Measurements from ENCODE around the gene FOLR1. TPM values are rescaled to one million over a fixed set of nuclear protein-coding genes. Genes with fewer than 3 reads are reported as not detected.

FOLR1 gene
- polyA plus RNA-seq, 1 donor = 19.0 TPM

- DNase-seq = no peak
Measured at GRCh38 chr11:72224564-72225410, 32.8 kb downstream of the FOLR1 start, which contains the start of gene INPPL1. INPPL1 (plus strand) TSS chr11:72224767; CDS start chr11:72224985, 218 bp downstream.

DNA sequence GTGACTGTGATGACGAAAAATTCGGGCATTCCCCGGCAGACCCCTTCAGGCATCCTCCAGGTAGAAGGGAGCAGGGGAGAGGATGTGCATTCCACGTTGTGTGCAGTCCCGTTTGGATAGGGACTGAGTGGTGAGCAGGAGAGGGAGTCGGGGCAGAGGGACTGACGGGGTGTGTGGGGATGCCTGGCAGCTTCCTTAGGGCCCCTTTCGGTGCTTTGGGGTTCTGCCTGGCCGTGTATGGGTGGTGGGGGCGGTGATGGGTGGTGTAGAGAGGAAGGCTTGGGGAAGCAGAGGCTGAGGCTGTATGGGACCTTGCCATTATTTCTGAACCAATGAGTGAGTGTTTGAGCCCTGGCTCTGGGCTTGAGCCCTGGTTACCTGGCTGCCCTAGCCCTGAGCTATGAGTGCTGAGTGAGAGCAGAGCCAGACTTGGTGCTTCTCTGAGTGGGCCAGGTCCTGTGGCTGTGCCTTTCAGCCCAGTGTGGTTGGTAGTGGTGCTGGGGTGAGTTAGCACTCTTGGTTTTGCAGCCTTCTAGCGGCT is 33.5 kb downstream of the FOLR1 start:
- no peak for DNase-seq

GRCh38 chr11:72226701-72227100 is 34.8 kb downstream of the FOLR1 start:
- no peak for DNase-seq

GRCh38 chr11:72227316-72228228 is 35.6 kb downstream of the FOLR1 start:
- no peak for DNase-seq

DNA sequence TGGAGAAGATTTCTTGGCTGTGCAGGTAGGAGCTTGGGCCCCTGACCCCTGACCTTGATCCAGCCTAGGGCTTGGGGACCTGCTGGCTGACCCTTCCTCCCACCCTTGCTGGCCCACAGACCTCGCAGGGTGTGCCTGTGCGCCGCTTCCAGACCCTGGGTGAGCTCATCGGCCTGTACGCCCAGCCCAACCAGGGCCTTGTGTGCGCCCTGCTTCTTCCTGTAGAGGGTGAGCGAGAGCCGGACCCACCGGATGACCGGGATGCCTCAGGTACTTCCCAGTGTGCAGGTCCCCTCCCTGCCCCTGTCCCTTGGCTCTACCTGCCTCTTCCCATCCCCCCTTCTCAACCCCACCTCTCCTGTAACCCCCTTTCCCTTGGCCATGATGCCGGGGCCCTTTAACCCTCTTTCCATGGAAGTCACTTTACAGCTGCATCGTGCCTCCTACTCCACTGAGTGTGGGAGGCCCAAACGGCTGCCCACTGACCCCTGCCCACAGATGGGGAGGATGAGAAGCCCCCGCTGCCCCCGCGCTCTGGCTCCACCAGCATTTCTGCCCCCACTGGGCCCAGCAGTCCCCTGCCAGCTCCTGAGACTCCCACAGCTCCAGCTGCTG is 36.4 kb downstream of the FOLR1 start:
- no peak for DNase-seq

DNA sequence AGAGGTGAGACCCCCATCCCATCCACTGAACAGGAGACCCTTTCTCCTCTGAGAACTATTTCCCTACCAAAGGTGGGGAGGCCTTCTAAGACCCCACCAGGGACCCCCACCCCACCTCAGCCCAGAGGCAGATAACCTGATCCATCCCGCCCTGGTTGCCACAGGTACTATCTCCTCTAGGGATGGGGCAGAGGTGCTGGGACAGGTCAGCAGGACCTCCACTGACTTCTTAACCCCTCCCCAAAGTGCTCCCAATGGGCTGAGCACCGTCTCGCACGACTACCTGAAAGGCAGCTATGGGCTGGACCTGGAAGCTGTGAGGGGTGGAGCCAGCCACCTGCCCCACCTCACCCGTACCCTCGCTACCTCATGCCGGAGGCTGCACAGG is 36.9 kb downstream of the FOLR1 start:
- DNase-seq = no peak

GRCh38 chr11:72229336-72229924 is 37.5 kb downstream of the FOLR1 start:
- no peak for DNase-seq

DNA sequence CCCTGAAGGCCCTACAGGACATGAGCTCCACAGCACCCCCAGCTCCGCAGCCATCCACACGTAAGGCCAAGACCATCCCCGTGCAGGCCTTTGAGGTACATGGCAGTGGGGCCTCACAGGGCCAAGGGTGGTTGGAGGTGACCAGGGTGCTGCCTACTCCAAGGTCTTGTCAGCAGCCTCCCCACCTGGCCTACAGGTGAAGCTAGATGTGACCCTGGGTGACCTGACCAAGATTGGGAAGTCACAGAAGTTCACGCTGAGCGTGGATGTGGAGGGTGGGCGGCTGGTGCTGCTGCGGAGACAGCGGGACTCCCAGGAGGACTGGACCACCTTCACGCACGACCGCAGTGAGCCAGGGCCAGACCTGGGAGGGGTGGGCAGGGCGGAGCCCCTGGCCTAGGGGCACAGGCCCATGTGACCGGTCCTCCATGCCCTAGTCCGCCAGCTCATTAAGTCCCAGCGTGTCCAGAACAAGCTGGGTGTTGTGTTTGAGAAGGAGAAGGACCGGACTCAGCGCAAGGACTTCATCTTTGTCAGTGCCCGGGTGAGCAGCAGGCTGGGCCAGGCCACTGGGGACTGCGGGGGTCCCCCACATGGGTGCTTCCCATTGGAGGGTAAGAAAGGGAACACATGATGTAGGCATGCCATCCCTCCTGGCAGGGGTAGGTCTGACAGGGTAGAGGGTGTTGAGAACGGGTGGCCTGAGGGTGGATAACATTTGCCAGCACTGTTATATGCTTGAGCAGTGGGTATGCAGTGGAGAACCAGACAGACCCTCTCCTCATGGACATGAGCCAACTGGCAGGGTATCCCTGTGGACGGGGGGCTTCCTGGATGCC is 38.2 kb downstream of the FOLR1 start:
- DNase-seq = no peak

DNA sequence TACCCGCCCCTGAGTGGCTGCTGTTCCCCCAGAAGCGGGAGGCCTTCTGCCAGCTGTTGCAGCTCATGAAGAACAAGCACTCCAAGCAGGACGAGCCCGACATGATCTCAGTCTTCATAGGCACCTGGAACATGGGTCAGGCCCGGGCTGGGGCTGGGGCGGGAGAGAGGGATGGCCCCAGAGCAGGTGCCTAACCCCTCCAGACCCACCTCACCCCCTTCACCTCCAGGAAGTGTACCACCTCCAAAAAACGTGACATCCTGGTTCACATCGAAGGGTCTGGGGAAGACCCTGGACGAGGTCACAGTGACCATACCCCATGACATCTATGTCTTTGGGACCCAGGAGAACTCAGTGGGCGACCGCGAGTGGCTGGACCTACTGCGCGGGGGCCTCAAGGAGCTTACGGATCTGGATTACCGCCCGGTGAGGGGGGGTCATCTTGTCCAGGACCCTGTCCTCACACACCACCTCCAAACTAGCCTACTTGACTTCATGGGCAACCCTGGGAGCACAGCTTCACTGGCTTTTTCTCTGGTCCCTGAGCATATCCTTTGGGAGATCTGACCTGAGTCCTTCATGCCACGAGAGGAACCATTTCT is 38.9 kb downstream of the FOLR1 start:
- no peak for DNase-seq

GRCh38 chr11:72231396-72232259 is 39.7 kb downstream of the FOLR1 start:
- no peak for DNase-seq

DNA sequence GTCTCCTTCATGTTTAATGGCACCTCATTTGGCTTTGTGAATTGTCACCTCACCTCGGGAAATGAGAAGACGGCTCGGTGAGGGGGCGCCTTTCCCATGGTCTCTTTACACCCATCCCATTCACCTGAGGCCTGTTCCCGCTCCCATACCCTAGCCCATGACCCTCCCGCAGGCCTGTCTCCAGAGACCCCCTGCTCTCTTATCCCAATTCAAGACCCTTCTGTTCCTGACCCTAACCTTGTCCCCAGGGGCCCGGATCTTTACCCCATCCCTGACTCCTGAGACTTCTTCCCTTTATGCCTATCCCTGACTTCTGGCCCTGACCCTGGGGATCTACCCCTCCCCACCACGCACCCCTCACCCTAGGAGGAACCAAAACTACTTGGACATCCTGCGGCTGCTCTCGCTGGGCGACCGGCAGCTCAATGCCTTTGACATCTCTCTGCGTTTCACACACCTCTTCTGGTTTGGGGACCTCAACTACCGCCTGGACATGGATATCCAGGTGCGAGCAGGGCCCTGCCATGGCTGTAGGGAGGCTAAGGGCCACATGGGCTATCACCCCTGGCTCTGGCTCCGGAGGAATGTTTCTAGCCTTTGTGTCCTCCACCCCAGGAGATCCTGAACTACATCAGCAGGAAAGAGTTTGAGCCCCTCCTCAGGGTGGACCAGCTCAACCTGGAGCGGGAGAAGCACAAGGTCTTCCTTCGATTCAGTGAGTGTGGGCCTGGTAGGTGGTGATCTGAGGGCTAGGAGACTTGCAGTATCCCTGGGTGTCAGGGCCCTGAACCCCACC is 40.5 kb downstream of the FOLR1 start:
- DNase-seq = no peak

- DNase-seq = no peak
Measured at GRCh38 chr11:72233056-72233772, 41.3 kb downstream of the FOLR1 start.

DNA sequence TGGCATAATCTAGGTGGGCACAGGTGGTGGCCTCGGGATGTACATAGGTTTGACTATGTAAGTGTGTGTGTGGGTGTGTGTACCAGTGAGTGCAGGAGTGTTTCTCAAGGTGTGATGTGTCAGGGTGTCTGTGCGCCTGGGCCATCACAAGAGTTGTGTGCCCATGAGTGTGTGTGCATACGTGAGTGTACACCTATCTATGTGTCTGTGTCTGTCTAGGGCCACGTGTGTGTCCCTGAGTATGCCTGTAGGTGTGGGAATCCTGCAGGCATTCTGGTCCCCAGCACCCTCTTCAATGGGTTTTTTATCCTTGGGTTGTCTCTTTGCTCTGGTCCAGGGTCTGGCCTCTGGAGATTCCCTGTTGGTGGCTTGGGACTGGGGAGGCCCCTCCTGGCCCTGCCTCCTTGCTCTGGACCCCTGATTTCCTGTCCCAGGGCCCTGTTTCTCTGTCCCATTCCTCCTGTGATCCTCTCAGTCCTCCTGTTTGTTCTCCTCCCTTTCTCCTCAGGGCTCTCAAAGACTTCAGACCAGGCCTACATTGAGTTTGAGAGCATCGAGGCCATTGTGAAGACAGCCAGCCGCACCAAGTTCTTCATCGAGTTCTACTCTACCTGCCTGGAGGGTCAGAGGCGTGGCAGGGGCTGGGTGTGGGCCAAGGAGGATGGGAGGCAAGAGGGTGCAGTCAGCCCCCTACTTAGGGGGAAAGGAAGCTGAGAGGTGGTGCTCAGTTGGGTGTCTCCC is 42.0 kb downstream of the FOLR1 start:
- DNase-seq = no peak

GRCh38 chr11:72234514-72234830 is 42.5 kb downstream of the FOLR1 start:
- DNase-seq = no peak

DNA sequence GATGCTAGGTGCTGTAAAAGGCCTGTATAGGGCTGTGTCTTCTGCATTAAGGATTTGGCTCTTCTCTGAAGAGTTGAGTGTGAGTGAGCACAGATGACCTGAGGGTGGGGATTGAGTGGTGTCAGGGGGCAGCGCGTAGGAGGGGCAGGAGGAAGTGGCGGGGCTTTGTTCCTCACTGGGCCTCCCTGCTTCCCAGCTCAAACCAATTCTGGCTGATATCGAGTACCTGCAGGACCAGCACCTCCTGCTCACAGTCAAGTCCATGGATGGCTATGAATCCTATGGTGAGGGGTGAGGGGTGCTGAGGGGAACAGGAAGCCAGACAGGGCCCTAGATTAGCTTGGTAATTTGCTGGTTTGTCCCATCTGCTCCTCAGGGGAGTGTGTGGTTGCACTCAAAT is 43.0 kb downstream of the FOLR1 start:
- no peak for DNase-seq

DNA sequence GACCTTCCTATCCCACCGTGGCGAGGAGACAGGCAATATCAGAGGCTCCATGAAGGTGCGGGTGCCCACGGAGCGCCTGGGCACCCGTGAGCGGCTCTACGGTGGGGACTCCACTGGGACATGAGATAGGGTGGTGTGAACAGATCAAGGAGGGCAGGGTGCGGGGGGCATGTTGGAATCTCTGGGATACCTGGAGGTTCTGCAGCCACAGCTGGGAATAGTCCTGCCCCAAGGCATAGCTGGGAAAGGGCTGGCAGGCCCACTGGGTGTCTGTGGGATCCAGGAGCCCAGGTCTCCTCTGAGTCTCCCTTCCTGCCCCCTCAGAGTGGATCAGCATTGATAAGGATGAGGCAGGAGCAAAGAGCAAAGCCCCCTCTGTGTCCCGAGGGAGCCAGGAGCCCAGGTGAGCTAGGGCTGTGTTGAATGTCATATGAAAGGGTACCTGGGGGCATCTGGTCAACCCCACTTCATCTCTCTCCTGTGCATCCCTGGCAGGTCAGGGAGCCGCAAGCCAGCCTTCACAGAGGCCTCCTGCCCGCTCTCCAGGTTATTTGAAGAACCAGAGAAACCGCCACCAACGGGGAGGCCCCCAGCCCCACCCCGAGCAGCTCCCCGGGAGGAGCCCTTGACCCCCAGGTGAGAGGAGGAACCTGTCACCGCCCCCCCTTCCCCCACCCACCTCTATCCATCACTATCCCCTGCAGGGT is 43.6 kb downstream of the FOLR1 start:
- no peak for DNase-seq

GRCh38 chr11:72236083-72236697 is 44.2 kb downstream of the FOLR1 start:
- no peak for DNase-seq
